ENCODE measurements around the gene SPSB1. TPM values are rescaled to one million over a fixed set of nuclear protein-coding genes. Genes with fewer than 3 reads are reported as not detected.
A peak's percentile ranks its signal among the peaks of the same experiment; 100 is the strongest.

SPSB1 gene
- total and polyA plus RNA-seq, 10 of the 15 experiments (the other 5 are each of a cell fraction or from before 2014, with no cell fraction given), result 0.02 to 2.0 (median 0.90) TPM; not detected in 1

GRCh38 chr1:9400425-9401079 lies 107.9 kb downstream of the SPSB1 start:
- DNase-seq (ENCODE audit: low read depth, low spot score), result no peak
- H4K20me1 ChIP-seq (ENCODE audit: control insufficient read depth, insufficient read depth), result no peaks in the 10 kb centered on the region
- 31% methylated on average over 13 of the region's 13 CpGs for WGBS (ENCODE audit: insufficient coverage, insufficient replicate concordance, low lambda C conversion rate, missing lambda C conversion rate)
- CTCF ChIA-PET, result interaction anchor here (0.7 to 2.2 kb wide), 9 partner anchors 8 to 90 kb away, joined by 3 to 6 read pairs (median 3); no protein-coding TSS in a partner anchor
- TF ChIP-seq BHLHE40 (IDR thresholded peaks at IDR 0.05; ENCODE audit: borderline replicate concordance in 1 of 2, low read depth in 2 of 2, low read length in 1 of 2) (no peak), BRCA1 (IDR thresholded peaks at IDR 0.05; ENCODE audit: low read depth, low read length) (no peak), STAT1 (conservative IDR thresholded peaks at IDR 0.05) (no peak), IKZF1 (conservative IDR thresholded peaks at IDR 0.05) (peak; percentile 32; the same call in 1 of the 2 replicates), SKIL (IDR thresholded peaks at IDR 0.05; ENCODE audit: low read depth, poor library complexity, severe bottlenecking) (no peak), USF1 (IDR thresholded peaks at IDR 0.05; ENCODE audit: borderline replicate concordance, extremely low read length, insufficient read depth, low read depth, low read length) (no peak), RB1 (IDR thresholded peaks at IDR 0.05; ENCODE audit: borderline replicate concordance) (no peak), MTA3 (IDR thresholded peaks at IDR 0.05; ENCODE audit: borderline replicate concordance, low read length) (no peak), ZNF687 (IDR thresholded peaks at IDR 0.05) (no peak), TCF12 (IDR thresholded peaks at IDR 0.05; ENCODE audit: low read depth, low read length) (0 out of 2 replicates have a peak, but pooled peaks have one; percentile 29), PBX3 (IDR thresholded peaks at IDR 0.05; ENCODE audit: insufficient replicate concordance, low read depth, low read length) (no peak), NBN (IDR thresholded peaks at IDR 0.05) (no peak), BCL11A (IDR thresholded peaks at IDR 0.05; ENCODE audit: low read depth, low read length) (no peak), CBX3 (IDR thresholded peaks at IDR 0.05; ENCODE audit: borderline replicate concordance, low read depth) (no peak), MYB (IDR thresholded peaks at IDR 0.05; ENCODE audit: borderline replicate concordance, low read depth, low read length) (no peak)
- in situ Hi-C loops (cut with MboI) (no loop called here), intact Hi-C loops (cut with micrococcal nuclease; ENCODE audit: unreplicated experiment) (no loop called here)
- POLR2A ChIA-PET, result no interaction called here
- peak; percentile 69 for ATAC-seq
- peak overlapping the region; percentile 15; the same call in 1 of the 2 replicates for H2AFZ ChIP-seq (ENCODE audit: control insufficient read depth, low read depth, low read length)
- H3K4me1 ChIP-seq (ENCODE audit: control insufficient read depth, insufficient read depth, low read length), result no peaks in the 10 kb centered on the region
- no peaks in the 10 kb centered on the region; the same call in 2 of the 3 replicates for H3K9me3 ChIP-seq (replicated peaks; ENCODE audit: control insufficient read depth, insufficient read depth, low read length)
- no TSS peak for BruUV-seq (replicated peaks)
- SMC1A ChIA-PET (ENCODE audit: uncharacterized antibody, unreplicated experiment), result interaction anchor here (1.2 to 2.1 kb wide), 3 partner anchors 9 to 55 kb away, joined by 4 to 9 read pairs (median 4); no protein-coding TSS in a partner anchor
- no peaks in the 10 kb centered on the region for H3K36me3 ChIP-seq (ENCODE audit: control insufficient read depth in 2 of 2, insufficient read depth in 2 of 2, low read length in 1 of 2)
- no peak overlapping the region for H3K4me3 ChIP-seq
- no peaks in the 10 kb centered on the region for H3K79me2 ChIP-seq (ENCODE audit: control insufficient read depth, insufficient read depth, low read length)
- FAIRE-seq, result no peak
- no peak overlapping the region for H3K9ac ChIP-seq (ENCODE audit: control insufficient read depth, insufficient read depth, low read length)
- no peak overlapping the region for H3K27ac ChIP-seq (ENCODE audit: control insufficient read depth, insufficient read depth)
- no peaks in the 10 kb centered on the region; a peak in 2 of 4 replicates for H3K27me3 ChIP-seq (replicated peaks in 1 of 2; ENCODE audit: control insufficient read depth in 2 of 2, insufficient read depth in 2 of 2, low read length in 1 of 2)
- RAD21 ChIA-PET (ENCODE audit: unreplicated experiment), result interaction anchor here (1.4 kb wide), 1 partner anchor 13 kb away, joined by 4 read pairs; no protein-coding TSS in a partner anchor
- H3K4me2 ChIP-seq (ENCODE audit: control insufficient read depth, insufficient read depth), result no peak overlapping the region; the same call in 1 of the 2 replicates

Data from GM12878 (cell line).